H9 (cell line): ENCODE results near the gene DPPA4. TPM values are rescaled to one million over a fixed set of nuclear protein-coding genes. Genes with fewer than 3 reads are reported as not detected.
A peak's percentile ranks its signal among the peaks of the same experiment; 100 is the strongest.

ENCODE experiments used
- DNase-seq: peaks from one replicate; pipeline ENCODE4 v3.0.0-alpha.2; 2017
- H2AFZ ChIP-seq: one replicate; pipeline ENCODE4 v1.6.1; 2013; ENCODE audit warnings: mild to moderate bottlenecking, low read length, control low read depth, moderate library complexity
- H2AK5ac ChIP-seq: 2 replicates; pipeline ENCODE4 v1.6.1; 2013; ENCODE audit warnings: low read length, control low read depth, mixed read lengths; ENCODE audit not compliant: insufficient read length
- H2BK120ac ChIP-seq: one replicate; pipeline ENCODE4 v1.6.1; 2013; ENCODE audit warnings: low read depth, mild to moderate bottlenecking, low read length, control low read depth, inconsistent platforms; ENCODE audit not compliant: poor library complexity, severe bottlenecking
- H2BK12ac ChIP-seq: 2 replicates; pipeline ENCODE4 v1.6.1; 2013; ENCODE audit warnings: low read length, control low read depth, mixed read lengths, low read depth; ENCODE audit not compliant: insufficient read length
- H2BK15ac ChIP-seq: 2 replicates; pipeline ENCODE4 v1.6.1; 2013; ENCODE audit warnings: low read depth, low read length, control low read depth
- H2BK20ac ChIP-seq: one replicate; pipeline ENCODE4 v1.6.1; 2013; ENCODE audit warnings: low read depth, mild to moderate bottlenecking, low read length, control low read depth, inconsistent platforms; ENCODE audit not compliant: poor library complexity, severe bottlenecking
- H2BK5ac ChIP-seq: 2 replicates; pipeline ENCODE4 v1.6.1; 2013; ENCODE audit warnings: low read length, control low read depth, mixed read lengths; ENCODE audit not compliant: insufficient read length
- H3K14ac ChIP-seq: 2 replicates; pipeline ENCODE4 v1.6.1; 2013; ENCODE audit warnings: low read length, control low read depth; ENCODE audit not compliant: insufficient read depth
- H3K18ac ChIP-seq: 2 replicates; pipeline ENCODE4 v1.6.1; 2013; ENCODE audit warnings: low read depth, mild to moderate bottlenecking, mixed read lengths, low read length, control low read depth; ENCODE audit not compliant: insufficient read length
- H3K23ac ChIP-seq: 2 replicates; pipeline ENCODE4 v1.6.1; 2013; ENCODE audit warnings: low read length, control low read depth, mixed read lengths, low read depth; ENCODE audit not compliant: insufficient read length
- H3K23me2 ChIP-seq: 2 replicates; pipeline ENCODE4 v1.6.1; 2013; ENCODE audit warnings: low read depth, mild to moderate bottlenecking, mixed read lengths, low read length, control low read depth; ENCODE audit not compliant: insufficient read length, poor library complexity, severe bottlenecking
- H3K27ac ChIP-seq: 2 replicates; pipeline ENCODE4 v1.5.1; 2013; ENCODE audit warnings: low read length, control low read depth, mixed read lengths, low read depth; ENCODE audit not compliant: insufficient read length
- H3K27me3 ChIP-seq: 2 replicates; pipeline ENCODE4 v1.6.1; 2013; ENCODE audit warnings: low read length, control low read depth, inconsistent platforms; ENCODE audit not compliant: insufficient read depth
- H3K4ac ChIP-seq: 2 replicates; pipeline ENCODE4 v1.6.1; 2013; ENCODE audit warnings: low read depth, mild to moderate bottlenecking, control low read depth, inconsistent platforms, low read length, moderate library complexity
- H3K4me1 ChIP-seq: 2 replicates; pipeline ENCODE4 v1.6.1; 2013; ENCODE audit warnings: low read length, control low read depth, inconsistent platforms; ENCODE audit not compliant: insufficient read depth
- H3K4me2 ChIP-seq: 2 replicates; pipeline ENCODE4 v1.6.1; 2013; ENCODE audit warnings: low read length, control low read depth, mixed read lengths; ENCODE audit not compliant: insufficient read length, insufficient read depth
- H3K56ac ChIP-seq: 2 replicates; pipeline ENCODE4 v1.6.1; 2013; ENCODE audit warnings: low read depth, mild to moderate bottlenecking, mixed read lengths, low read length, control low read depth; ENCODE audit not compliant: insufficient read length
- H3K79me1 ChIP-seq: 2 replicates; pipeline ENCODE4 v1.6.1; 2013; ENCODE audit warnings: low read depth, mild to moderate bottlenecking, moderate library complexity, low read length, control low read depth, inconsistent platforms; ENCODE audit not compliant: insufficient read depth, poor library complexity, severe bottlenecking
- H3K79me2 ChIP-seq: 2 replicates; pipeline ENCODE4 v1.6.1; 2013; ENCODE audit warnings: low read length, control low read depth, inconsistent platforms; ENCODE audit not compliant: insufficient read depth
- H3K9ac ChIP-seq: 2 replicates; pipeline ENCODE4 v1.6.1; 2013; ENCODE audit warnings: low read length, control low read depth, mixed read lengths; ENCODE audit not compliant: insufficient read length; ENCODE audit errors: extremely low read depth
- H3K9me3 ChIP-seq: one replicate; pipeline ENCODE4 v1.6.1; 2013; ENCODE audit warnings: low read depth, low read length, inconsistent platforms; ENCODE audit not compliant: control insufficient read depth
- H3T11ph ChIP-seq: one replicate; pipeline ENCODE4 v1.6.1; 2013; ENCODE audit warnings: mild to moderate bottlenecking, low read length, control low read depth, inconsistent platforms
- H4K20me1 ChIP-seq: one replicate; pipeline ENCODE4 v1.6.1; 2013; ENCODE audit not compliant: control insufficient read depth, insufficient read length, insufficient read depth
- H4K5ac ChIP-seq: 2 replicates; pipeline ENCODE4 v1.6.1; 2013; ENCODE audit warnings: low read depth, mild to moderate bottlenecking, mixed read lengths, low read length, control low read depth; ENCODE audit not compliant: insufficient read length
- H4K8ac ChIP-seq: replicated peaks from 2 replicates; pipeline ENCODE4 v1.6.1; 2013; ENCODE audit warnings: low read length, control low read depth, mixed read lengths, low read depth; ENCODE audit not compliant: insufficient read length
- H4K91ac ChIP-seq: 2 replicates; pipeline ENCODE4 v1.6.1; 2013; ENCODE audit warnings: low read depth, mild to moderate bottlenecking, moderate library complexity, mixed read lengths, low read length, control low read depth; ENCODE audit not compliant: insufficient read length
- H3K27ac Mint-ChIP-seq, 3 experiments: 2 replicates in 2 of 3; 3 replicates in 1 of 3; pipeline ENCODE4 v1.8.0; 2020 to 2021; ENCODE audit warnings: mixed read lengths in 3 of 3, mild to moderate bottlenecking in 1 of 3, moderate library complexity in 1 of 3
- H3K27me3 Mint-ChIP-seq: 2 replicates; pipeline ENCODE4 v1.8.0; 2021; ENCODE audit warnings: low read depth, mild to moderate bottlenecking, moderate library complexity, mixed read lengths
- H3K36me3 Mint-ChIP-seq, 3 experiments: 2 replicates in 2 of 3; 3 replicates in 1 of 3; pipeline ENCODE4 v1.8.0; 2020 to 2021; ENCODE audit warnings: low read depth in 3 of 3, mixed read lengths in 3 of 3; ENCODE audit not compliant: insufficient read depth in 1 of 3
- H3K4me1 Mint-ChIP-seq, 2 experiments: 2 replicates each; pipeline ENCODE4 v1.8.0; 2020; ENCODE audit warnings: mixed read lengths in 2 of 2
- H3K4me3 Mint-ChIP-seq, 2 experiments: 2 replicates in 1 of 2; 3 replicates in 1 of 2; pipeline ENCODE4 v1.8.0; 2020 to 2021; ENCODE audit warnings: mild to moderate bottlenecking in 2 of 2, mixed read lengths in 2 of 2, moderate library complexity in 1 of 2
- H3K9me3 Mint-ChIP-seq, 2 experiments: 2 replicates in 1 of 2; 3 replicates in 1 of 2; pipeline ENCODE4 v1.8.0; 2020; ENCODE audit warnings: mild to moderate bottlenecking in 2 of 2, mixed read lengths in 2 of 2, moderate library complexity in 1 of 2
- CTCF ChIP-seq: fragments of 200-600 bp; sonication (generic); conservative IDR thresholded peaks from 3 replicates; pipeline ENCODE4 v1.8.0; 2021; ENCODE audit warnings: antibody characterized with exemption, mild to moderate bottlenecking
- total RNA-seq: library from RNA; stranded (reverse); gene quantifications from 2 replicates; pipeline ENCODE4 v1.2.1, GENCODE V29; 2021

Gene DPPA4
- total RNA-seq, 1 experiment from 2014 or later, result 821 TPM

GRCh38 chr3:109372639-109373038, 35.3 kb upstream of the DPPA4 start:
- no peaks in the 10 kb centered on the region for H3K9me3 ChIP-seq
- Mint-ChIP-seq H3K4me3 (no peak overlapping the region), H3K27ac (peak overlapping the region in 1 of 3 experiments; percentile 59; a peak in 2 of 7 replicates), H3K27me3 (no peaks in the 10 kb centered on the region), H3K36me3 (peaks cover 11 to 17% (median 14%) of the 10 kb centered on the region in 3 experiments; a peak in 5 of 7 replicates), H3K4me1 (peaks cover 3% of the 10 kb centered on the region in 2 experiments; a peak in 2 of 4 replicates), H3K9me3 (no peaks in the 10 kb centered on the region; a peak in 1 of 5 replicates)
- no peaks in the 10 kb centered on the region for H4K20me1 ChIP-seq
- no peak for DNase-seq
- H3K14ac ChIP-seq, result no peak overlapping the region
- no peak overlapping the region for H2BK12ac ChIP-seq
- H3K4ac ChIP-seq, result no peak overlapping the region
- H4K8ac ChIP-seq, result no peak overlapping the region
- no peak overlapping the region for H4K5ac ChIP-seq
- no peaks in the 10 kb centered on the region for H3K79me1 ChIP-seq
- H3K56ac ChIP-seq, result no peak overlapping the region
- no peak overlapping the region for H3K27ac ChIP-seq
- no peaks in the 10 kb centered on the region for H3K27me3 ChIP-seq
- H3K23ac ChIP-seq, result no peak overlapping the region
- no peak overlapping the region for H4K91ac ChIP-seq
- no peak overlapping the region for H2AK5ac ChIP-seq
- H3K79me2 ChIP-seq, result no peaks in the 10 kb centered on the region
- no peak for TF ChIP-seq CTCF
- H3K23me2 ChIP-seq, result no peaks in the 10 kb centered on the region
- no peak overlapping the region for H3K4me2 ChIP-seq
- H2BK120ac ChIP-seq, result no peak overlapping the region
- H3K18ac ChIP-seq, result no peak overlapping the region
- H3T11ph ChIP-seq, result no peak overlapping the region
- H3K4me1 ChIP-seq, result no peaks in the 10 kb centered on the region
- no peak overlapping the region for H2AFZ ChIP-seq
- no peak overlapping the region for H3K9ac ChIP-seq
- H2BK5ac ChIP-seq, result no peak overlapping the region
- H2BK15ac ChIP-seq, result no peak overlapping the region
- H2BK20ac ChIP-seq, result no peak overlapping the region
